ENCODE results near the gene CYTH1. TPM values are rescaled to one million over a fixed set of nuclear protein-coding genes. Genes with fewer than 3 reads are reported as not detected.
A peak's percentile ranks its signal among the peaks of the same experiment; 100 is the strongest.
"Not testable (repeated sequence)": the region's sequence is repeated elsewhere in the genome, so short reads cannot be mapped to it uniquely, and the experiment has no call there.

CYTH1 gene
- total RNA-seq, 6 donors from 2014 or later: 113 to 295 (median 121) TPM

- no peak for ATAC-seq (ENCODE audit: low FRiP score in 2 of 2)
- H3K27me3 ChIP-seq: no peaks in the 10 kb centered on the region
- no peak for DNase-seq
- 60 to 73% methylated on average over 7 of the region's 7 CpGs for whole genome bisulfite sequencing, 2 donors
- H3K4me3 ChIP-seq: no peak overlapping the region
- H3K27ac ChIP-seq: peak overlapping the region; percentile 87 to 98 (median 96)
- peaks cover 0 to 6% (median 0%) of the 10 kb centered on the region in 4 donors for H3K36me3 ChIP-seq
- no peak for TF ChIP-seq POLR2A (IDR thresholded peaks at IDR 0.05)
- no peaks in the 10 kb centered on the region for H3K9me3 ChIP-seq
- peaks cover 25 to 53% (median 40%) of the 10 kb centered on the region in 4 donors for H3K4me1 ChIP-seq
Observed at GRCh38 chr17:78783711-78784324, 1.7 kb upstream of the CYTH1 start.

GRCh38 chr17:78781104-78781892, 775 bp downstream of the CYTH1 start:
- TF ChIP-seq POLR2A (IDR thresholded peaks at IDR 0.05) (peak in 2 of 4 donors; percentile 45 to 73), EP300 (IDR thresholded peaks at IDR 0.05) (no peak), POLR2AphosphoS5 (IDR thresholded peaks at IDR 0.05) (peak in 1 of 2 donors; percentile 18), CTCF (IDR thresholded peaks at IDR 0.05) (no peak)
- ATAC-seq (ENCODE audit: low FRiP score in 2 of 2): peak in 1 of 2 donors; percentile 29
- whole genome bisulfite sequencing, 2 donors: 4 to 9% methylated on average over 11 to 44 of the region's 68 CpGs

GRCh38 chr17:78780335-78780734, 1.7 kb downstream of the CYTH1 start:
- ATAC-seq (ENCODE audit: low FRiP score in 2 of 2) (peak in 1 of 2 donors; percentile 5), DNase-seq (no peak)
- Histone ChIP-seq H3K9me3 (no peaks in the 10 kb centered on the region), H3K4me1 (peaks cover 27 to 73% (median 50%) of the 10 kb centered on the region in 4 donors), H3K27ac (peak overlapping the region; percentile 96 to 100 (median 98)), H3K4me3 (peak overlapping the region in 3 of 4 donors; percentile 96 to 97 (median 97)), H3K36me3 (no peaks in the 10 kb centered on the region), H3K27me3 (no peaks in the 10 kb centered on the region)
- WGBS, 2 donors: 66 to 72% methylated on average over 6 of the region's 6 CpGs
- TF ChIP-seq POLR2A (IDR thresholded peaks at IDR 0.05) (no peak), EP300 (IDR thresholded peaks at IDR 0.05) (no peak), CTCF (IDR thresholded peaks at IDR 0.05) (no peak), POLR2AphosphoS5 (IDR thresholded peaks at IDR 0.05) (no peak)

More at GRCh38 chr17:78781104-78781892, 775 bp downstream of the CYTH1 start:
- Histone ChIP-seq H3K27ac (peak overlapping the region; percentile 96 to 100 (median 98)), H3K4me3 (peak overlapping the region; percentile 87 to 97 (median 96)), H3K27me3 (no peaks in the 10 kb centered on the region), H3K4me1 (peaks cover 22 to 63% (median 41%) of the 10 kb centered on the region in 4 donors), H3K36me3 (no peaks in the 10 kb centered on the region), H3K9me3 (no peaks in the 10 kb centered on the region)
- DNase-seq: peak; percentile 45 to 93

- peaks cover 29 to 76% (median 50%) of the 10 kb centered on the region in 4 donors for H3K4me1 ChIP-seq
- DNase-seq (peak in 1 of 2 donors; percentile 67), ATAC-seq (ENCODE audit: low FRiP score in 2 of 2) (peak in 1 of 2 donors; percentile 60)
- peak overlapping the region in 3 of 4 donors; percentile 96 to 97 (median 97) for H3K4me3 ChIP-seq
- H3K27ac ChIP-seq: peak overlapping the region; percentile 96 to 100 (median 98)
- no peaks in the 10 kb centered on the region for H3K27me3 ChIP-seq
- no peaks in the 10 kb centered on the region for H3K36me3 ChIP-seq
- TF ChIP-seq POLR2A (IDR thresholded peaks at IDR 0.05) (peak in 1 of 4 donors; percentile 70), CTCF (IDR thresholded peaks at IDR 0.05) (peak in 1 of 6 experiments; percentile 42), EP300 (IDR thresholded peaks at IDR 0.05) (no peak), POLR2AphosphoS5 (IDR thresholded peaks at IDR 0.05) (peak in 1 of 2 donors; percentile 49)
- no peaks in the 10 kb centered on the region for H3K9me3 ChIP-seq
- 27 to 37% methylated on average over 3 of the region's 3 CpGs for WGBS, 2 donors
Observed at GRCh38 chr17:78779850-78780249, 2.2 kb downstream of the CYTH1 start.

- ATAC-seq (ENCODE audit: low FRiP score in 2 of 2); H3K27me3 ChIP-seq; H3K36me3 ChIP-seq; H3K9me3 ChIP-seq; DNase-seq: not testable (repeated sequence)
- peak overlapping the region; percentile 96 to 100 (median 98) for H3K27ac ChIP-seq
- H3K4me3 ChIP-seq: peak overlapping the region in 1 of 4 donors; percentile 97
- WGBS, 2 donors: 57 to 62% methylated on average over 5 of the region's 5 CpGs
- peaks cover 35 to 76% (median 53%) of the 10 kb centered on the region in 4 donors for H3K4me1 ChIP-seq
Observed at GRCh38 chr17:78779286-78779651, 2.8 kb downstream of the CYTH1 start.

Data from upper lobe of left lung (tissue), 6 donors.